ENCODE data around the gene ORMDL1. TPM values are rescaled to one million over a fixed set of nuclear protein-coding genes. Genes with fewer than 3 reads are reported as not detected.

ORMDL1 gene
- total RNA-seq, 2 experiments from 2014 or later = 104 to 106 TPM

DNA sequence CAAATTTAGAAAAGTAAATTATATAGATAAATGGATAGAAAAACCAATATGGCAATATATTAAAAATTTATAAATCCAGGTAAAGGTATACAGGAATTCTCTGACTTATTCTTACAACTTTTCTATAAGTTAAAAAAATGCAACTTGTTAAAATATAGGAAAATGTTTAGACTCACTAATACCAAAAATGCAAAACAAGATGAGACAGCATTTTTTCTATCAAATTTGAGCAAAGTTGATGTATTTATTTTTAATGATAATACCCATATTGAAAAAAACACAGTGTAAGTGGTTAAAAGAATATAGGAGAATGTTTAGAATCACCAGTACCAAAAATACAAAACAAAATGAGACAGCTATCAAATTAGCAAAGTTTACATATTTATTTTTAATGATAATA lies 57.3 kb downstream of the ORMDL1 start:
- Mint-ChIP-seq H3K9me3 (no peaks in the 10 kb centered on the region), H3K36me3 (ENCODE audit: low read depth) (no peaks in the 10 kb centered on the region), H3K27ac (no peak overlapping the region), H3K4me3 (no peak overlapping the region), H3K27me3 (no peaks in the 10 kb centered on the region), H3K4me1 (ENCODE audit: low read depth) (no peaks in the 10 kb centered on the region)
- no peak for ATAC-seq (ENCODE audit: poor library complexity)
- POLR2A ChIA-PET = interaction anchor here (0.6 kb wide), 1 partner anchor 8 kb away, joined by 3 read pairs; no protein-coding TSS in a partner anchor
- H3K36me3 ChIP-seq (ENCODE audit: insufficient read depth, low read length) = no peaks in the 10 kb centered on the region
- no peak for TF ChIP-seq CTCF (IDR thresholded peaks at IDR 0.05)
- no peaks in the 10 kb centered on the region for H3K4me1 ChIP-seq (ENCODE audit: insufficient read depth, low read length)
- CTCF ChIA-PET = no interaction called here
- H3K27ac ChIP-seq (ENCODE audit: low read depth in 1 of 2, low read length in 2 of 2) = no peak overlapping the region
- intact Hi-C loops (cut with DNase I, micrococcal nuclease) = no loop called here
- no peaks in the 10 kb centered on the region for H3K9me3 ChIP-seq (ENCODE audit: control insufficient read depth in 1 of 2, insufficient read depth in 1 of 2, low read length in 2 of 2)
- no peak for DNase-seq
- H3K27me3 ChIP-seq (ENCODE audit: control insufficient read depth in 1 of 2, insufficient read depth in 2 of 2, low read length in 2 of 2) = no peaks in the 10 kb centered on the region
- H3K4me3 ChIP-seq (ENCODE audit: low read length) = no peak overlapping the region

- Mint-ChIP-seq H3K4me1 (ENCODE audit: low read depth) (no peaks in the 10 kb centered on the region), H3K27me3 (no peaks in the 10 kb centered on the region), H3K27ac (no peak overlapping the region), H3K36me3 (ENCODE audit: low read depth) (no peaks in the 10 kb centered on the region), H3K4me3 (no peak overlapping the region), H3K9me3 (no peaks in the 10 kb centered on the region)
- CTCF ChIA-PET = no interaction called here
- H3K36me3 ChIP-seq (ENCODE audit: insufficient read depth, low read length) = no peaks in the 10 kb centered on the region
- H3K27ac ChIP-seq (ENCODE audit: low read depth in 1 of 2, low read length in 2 of 2) = no peak overlapping the region
- no peak overlapping the region for H3K4me3 ChIP-seq (ENCODE audit: low read length)
- no peaks in the 10 kb centered on the region for H3K9me3 ChIP-seq (ENCODE audit: control insufficient read depth in 1 of 2, insufficient read depth in 1 of 2, low read length in 2 of 2)
- no peaks in the 10 kb centered on the region for H3K4me1 ChIP-seq (ENCODE audit: insufficient read depth, low read length)
- POLR2A ChIA-PET = no interaction called here
- no peak for DNase-seq
- H3K27me3 ChIP-seq (ENCODE audit: control insufficient read depth in 1 of 2, insufficient read depth in 2 of 2, low read length in 2 of 2) = no peaks in the 10 kb centered on the region
- TF ChIP-seq CTCF (IDR thresholded peaks at IDR 0.05) = no peak
- intact Hi-C loops (cut with DNase I, micrococcal nuclease) = no loop called here
- no peak for ATAC-seq (ENCODE audit: poor library complexity)
Measured at GRCh38 chr2:189726271-189726670, 57.9 kb downstream of the ORMDL1 start.

- ATAC-seq (ENCODE audit: poor library complexity) (no peak), DNase-seq (no peak)
- no peaks in the 10 kb centered on the region for H3K9me3 ChIP-seq (ENCODE audit: control insufficient read depth in 1 of 2, insufficient read depth in 1 of 2, low read length in 2 of 2)
- no peaks in the 10 kb centered on the region for H3K4me1 Mint-ChIP-seq (ENCODE audit: low read depth)
- no peaks in the 10 kb centered on the region for H3K27me3 Mint-ChIP-seq
- no peak overlapping the region for H3K27ac ChIP-seq (ENCODE audit: low read depth in 1 of 2, low read length in 2 of 2)
- no peak for TF ChIP-seq CTCF (IDR thresholded peaks at IDR 0.05)
- H3K36me3 ChIP-seq (ENCODE audit: insufficient read depth, low read length) = no peaks in the 10 kb centered on the region
- no peaks in the 10 kb centered on the region for H3K4me1 ChIP-seq (ENCODE audit: insufficient read depth, low read length)
- ChIA-PET CTCF (interaction anchor here (1.1 to 2.0 kb wide), 2 partner anchors 11 to 28 kb away, joined by 3 to 5 read pairs; no protein-coding TSS in a partner anchor), POLR2A (no interaction called here)
- H3K4me3 Mint-ChIP-seq = no peak overlapping the region
- H3K27me3 ChIP-seq (ENCODE audit: control insufficient read depth in 1 of 2, insufficient read depth in 2 of 2, low read length in 2 of 2) = no peaks in the 10 kb centered on the region
- intact Hi-C loops (cut with DNase I, micrococcal nuclease) = no loop called here
- no peak overlapping the region for H3K27ac Mint-ChIP-seq
- H3K36me3 Mint-ChIP-seq (ENCODE audit: low read depth) = no peaks in the 10 kb centered on the region
- no peaks in the 10 kb centered on the region for H3K9me3 Mint-ChIP-seq
- no peak overlapping the region for H3K4me3 ChIP-seq (ENCODE audit: low read length)
Measured at GRCh38 chr2:189723192-189723591, 60.9 kb downstream of the ORMDL1 start.

Other genes starting within 250 kb of the ORMDL1 start
- 1 to 10 TPM; 7.4 to 8.2 TPM for gene SLC40A1, start 203.6 kb downstream of the ORMDL1 start, total RNA-seq
- gene ASNSD1, start 122.9 kb downstream of the ORMDL1 start, total RNA-seq = 10 to 100 TPM; 38.9 to 40.6 TPM
- 1 to 10 TPM; 7.9 to 8.0 TPM for gene ANKAR, start 109.7 kb downstream of the ORMDL1 start, total RNA-seq
- gene OSGEPL1, start 21.5 kb downstream of the ORMDL1 start, total RNA-seq = 1 to 10 TPM; 3.3 to 3.7 TPM
- gene PMS1, start 111 bp upstream of the ORMDL1 start, total RNA-seq = 1 to 10 TPM; 9.6 to 9.8 TPM

Measured in CD4-positive, alpha-beta T cell (primary cell).